ENCODE data around the gene PLEKHO2.
"Not testable (repeated sequence)": the region's sequence is repeated elsewhere in the genome, so short reads cannot be mapped to it uniquely, and the experiment has no call there.

The PLEKHO2 gene

GRCh38 chr15:64841344-64842095 lies at the start of gene PLEKHO2:
PLEKHO2 (plus strand) TSS chr15:64841915; CDS start chr15:64842017, 102 bp downstream.
- peak; percentile 51 to 89 for DNase-seq

GRCh38 chr15:64792282-64792681 lies 49.4 kb upstream of the PLEKHO2 start:
- DNase-seq, result no peak

- DNase-seq, result not testable (repeated sequence)
Measured at GRCh38 chr15:64795299-64795698, 46.4 kb upstream of the PLEKHO2 start.

- DNase-seq, result not testable (repeated sequence)
Measured at GRCh38 chr15:64795921-64796320, 45.8 kb upstream of the PLEKHO2 start.

- DNase-seq, result not testable (repeated sequence)
Measured at GRCh38 chr15:64798905-64799304, 42.8 kb upstream of the PLEKHO2 start.

GRCh38 chr15:64800476-64800875 lies 41.2 kb upstream of the PLEKHO2 start:
- no peak for DNase-seq

GRCh38 chr15:64803526-64803925 lies 38.2 kb upstream of the PLEKHO2 start:
- no peak for DNase-seq

- no peak for DNase-seq
Measured at GRCh38 chr15:64804619-64805018, 37.1 kb upstream of the PLEKHO2 start.

GRCh38 chr15:64806509-64806908 lies 35.2 kb upstream of the PLEKHO2 start:
- no peak for DNase-seq

- no peak for DNase-seq
Measured at GRCh38 chr15:64807051-64807749, 34.5 kb upstream of the PLEKHO2 start.

- DNase-seq, result no peak
Measured at GRCh38 chr15:64807751-64808222, 33.9 kb upstream of the PLEKHO2 start.

GRCh38 chr15:64808785-64809453 lies 32.8 kb upstream of the PLEKHO2 start:
- no peak for DNase-seq

GRCh38 chr15:64809649-64810496 lies 31.8 kb upstream of the PLEKHO2 start:
- DNase-seq, result peak; percentile 48 to 76

GRCh38 chr15:64810497-64811326 lies 31.0 kb upstream of the PLEKHO2 start:
- DNase-seq, result no peak

GRCh38 chr15:64813075-64813474 lies 28.6 kb upstream of the PLEKHO2 start:
- no peak for DNase-seq

- DNase-seq, result not testable (repeated sequence)
Measured at GRCh38 chr15:64814283-64814682, 27.4 kb upstream of the PLEKHO2 start.

- not testable (repeated sequence) for DNase-seq
Measured at GRCh38 chr15:64814965-64815364, 26.8 kb upstream of the PLEKHO2 start.

GRCh38 chr15:64816452-64816851 lies 25.3 kb upstream of the PLEKHO2 start:
- no peak for DNase-seq

GRCh38 chr15:64824929-64825430 lies 16.7 kb upstream of the PLEKHO2 start:
- DNase-seq, result no peak

- DNase-seq, result peak; percentile 94
Measured at GRCh38 chr15:64825431-64826294, 16.1 kb upstream of the PLEKHO2 start, which contains the start of gene PIF1. PIF1 (minus strand) TSS chr15:64825647; CDS start chr15:64824335, 1,312 bp downstream.

Measured in NCI-H446 (cell line).